IMR-90 (cell line): ENCODE measurements around the gene KAT2B.

Experiments
- BHLHE40 ChIP-seq: fragments of 150-350 bp; IDR thresholded peaks from 2 replicates; pipeline ENCODE4 v1.6.1; 2016; ENCODE audit warnings: mild to moderate bottlenecking, low read depth, low read length
- CEBPB ChIP-seq: IDR thresholded peaks from 2 replicates; pipeline ENCODE4 v1.6.1; 2012; ENCODE audit warnings: low read depth, low read length, improper control_type of control experiment
- CHD1 ChIP-seq: IDR thresholded peaks from 2 replicates; pipeline ENCODE4 v1.6.1; 2012; ENCODE audit warnings: low read depth, low read length, improper control_type of control experiment
- FOS ChIP-seq: fragments of 150-350 bp; IDR thresholded peaks from 2 replicates; pipeline ENCODE4 v1.6.1; 2016; ENCODE audit warnings: low read depth, low read length
- MAFK ChIP-seq: IDR thresholded peaks from 2 replicates; pipeline ENCODE4 v1.6.1; 2012; ENCODE audit warnings: low read depth, low read length, improper control_type of control experiment
- MXI1 ChIP-seq: IDR thresholded peaks from 2 replicates; pipeline ENCODE4 v1.6.1; 2012; ENCODE audit warnings: low read depth, mild to moderate bottlenecking, low read length, moderate library complexity, borderline replicate concordance
- POLR2A ChIP-seq: IDR thresholded peaks from 2 replicates; pipeline ENCODE4 v1.6.1; 2012; ENCODE audit warnings: mild to moderate bottlenecking, low read depth, low read length
- RAD21 ChIP-seq: IDR thresholded peaks from 2 replicates; pipeline ENCODE4 v1.6.1; 2012; ENCODE audit warnings: low read length, improper control_type of control experiment
- RCOR1 ChIP-seq: IDR thresholded peaks from 2 replicates; pipeline ENCODE4 v1.6.1; 2012; ENCODE audit warnings: mild to moderate bottlenecking, low read length, improper control_type of control experiment; ENCODE audit not compliant: insufficient replicate concordance
- RFX5 ChIP-seq: IDR thresholded peaks from 2 replicates; pipeline ENCODE4 v1.8.0; 2012; ENCODE audit warnings: low read depth, mild to moderate bottlenecking, low read length, moderate library complexity
- SMC3 ChIP-seq: fragments of 150-350 bp; IDR thresholded peaks from 2 replicates; pipeline ENCODE4 v1.6.1; 2016; ENCODE audit warnings: low read depth, mild to moderate bottlenecking, antibody characterized with exemption, low read length, moderate library complexity
- TF ChIP-seq, protein P1 (sequence below): conservative IDR thresholded peaks from 2 replicates; pipeline ENCODE4 v1.5.1; 2012; ENCODE audit warnings: mild to moderate bottlenecking, low read depth, low read length, improper control_type of control experiment
- TF ChIP-seq, protein P2 (sequence below): fragments of 150-350 bp; IDR thresholded peaks from 2 replicates; pipeline ENCODE4 v1.6.1; 2017; ENCODE audit warnings: mild to moderate bottlenecking, antibody characterized with exemption, low read length, low read depth
- TF ChIP-seq, protein P3 (sequence below): fragments of 150-350 bp; IDR thresholded peaks from 2 replicates; pipeline ENCODE4 v1.6.1; 2016; ENCODE audit warnings: low read depth, mild to moderate bottlenecking, low read length, moderate library complexity, borderline replicate concordance

DNA sequence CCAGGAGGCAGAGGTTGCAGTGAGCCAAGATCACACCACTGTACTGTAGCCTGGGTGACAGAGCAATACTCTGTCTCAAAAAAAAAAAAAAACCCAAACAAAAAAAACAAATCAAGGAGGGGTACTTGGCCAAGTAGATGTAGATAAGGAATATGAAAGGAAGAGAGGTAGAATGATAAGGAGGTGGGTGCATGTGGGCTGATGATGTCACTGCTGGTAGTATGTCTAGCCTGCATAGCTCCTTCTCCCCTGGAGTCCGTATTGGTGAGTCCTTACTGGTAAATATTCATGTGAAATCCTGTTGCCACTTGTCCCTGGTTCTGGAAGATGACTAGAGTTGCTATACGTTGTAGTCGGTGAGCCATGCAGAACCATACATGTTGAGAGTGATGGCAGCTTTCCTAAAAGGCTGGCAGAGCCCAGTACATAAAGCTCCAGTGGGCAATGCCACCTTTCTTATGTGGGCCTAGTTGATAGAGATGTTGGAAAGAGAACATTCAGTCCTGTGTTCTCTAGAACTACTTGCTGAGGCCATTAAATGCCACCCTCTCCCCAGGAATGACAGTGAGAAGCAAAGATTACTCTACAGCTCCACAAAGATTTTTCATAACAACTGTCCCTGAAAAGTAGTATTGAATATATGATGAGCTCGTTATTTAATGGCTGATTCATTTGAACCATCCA lies 11.0 kb downstream of the KAT2B start:
- TF ChIP-seq POLR2A: no peak
- TF ChIP-seq, protein P1, sequence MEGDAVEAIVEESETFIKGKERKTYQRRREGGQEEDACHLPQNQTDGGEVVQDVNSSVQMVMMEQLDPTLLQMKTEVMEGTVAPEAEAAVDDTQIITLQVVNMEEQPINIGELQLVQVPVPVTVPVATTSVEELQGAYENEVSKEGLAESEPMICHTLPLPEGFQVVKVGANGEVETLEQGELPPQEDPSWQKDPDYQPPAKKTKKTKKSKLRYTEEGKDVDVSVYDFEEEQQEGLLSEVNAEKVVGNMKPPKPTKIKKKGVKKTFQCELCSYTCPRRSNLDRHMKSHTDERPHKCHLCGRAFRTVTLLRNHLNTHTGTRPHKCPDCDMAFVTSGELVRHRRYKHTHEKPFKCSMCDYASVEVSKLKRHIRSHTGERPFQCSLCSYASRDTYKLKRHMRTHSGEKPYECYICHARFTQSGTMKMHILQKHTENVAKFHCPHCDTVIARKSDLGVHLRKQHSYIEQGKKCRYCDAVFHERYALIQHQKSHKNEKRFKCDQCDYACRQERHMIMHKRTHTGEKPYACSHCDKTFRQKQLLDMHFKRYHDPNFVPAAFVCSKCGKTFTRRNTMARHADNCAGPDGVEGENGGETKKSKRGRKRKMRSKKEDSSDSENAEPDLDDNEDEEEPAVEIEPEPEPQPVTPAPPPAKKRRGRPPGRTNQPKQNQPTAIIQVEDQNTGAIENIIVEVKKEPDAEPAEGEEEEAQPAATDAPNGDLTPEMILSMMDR: no peak
- TF ChIP-seq, protein P2, sequence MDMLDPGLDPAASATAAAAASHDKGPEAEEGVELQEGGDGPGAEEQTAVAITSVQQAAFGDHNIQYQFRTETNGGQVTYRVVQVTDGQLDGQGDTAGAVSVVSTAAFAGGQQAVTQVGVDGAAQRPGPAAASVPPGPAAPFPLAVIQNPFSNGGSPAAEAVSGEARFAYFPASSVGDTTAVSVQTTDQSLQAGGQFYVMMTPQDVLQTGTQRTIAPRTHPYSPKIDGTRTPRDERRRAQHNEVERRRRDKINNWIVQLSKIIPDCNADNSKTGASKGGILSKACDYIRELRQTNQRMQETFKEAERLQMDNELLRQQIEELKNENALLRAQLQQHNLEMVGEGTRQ: no peak
- TF ChIP-seq MXI1: no peak
- TF ChIP-seq CEBPB: no peak
- no peak for TF ChIP-seq SMC3
- TF ChIP-seq, protein P3, sequence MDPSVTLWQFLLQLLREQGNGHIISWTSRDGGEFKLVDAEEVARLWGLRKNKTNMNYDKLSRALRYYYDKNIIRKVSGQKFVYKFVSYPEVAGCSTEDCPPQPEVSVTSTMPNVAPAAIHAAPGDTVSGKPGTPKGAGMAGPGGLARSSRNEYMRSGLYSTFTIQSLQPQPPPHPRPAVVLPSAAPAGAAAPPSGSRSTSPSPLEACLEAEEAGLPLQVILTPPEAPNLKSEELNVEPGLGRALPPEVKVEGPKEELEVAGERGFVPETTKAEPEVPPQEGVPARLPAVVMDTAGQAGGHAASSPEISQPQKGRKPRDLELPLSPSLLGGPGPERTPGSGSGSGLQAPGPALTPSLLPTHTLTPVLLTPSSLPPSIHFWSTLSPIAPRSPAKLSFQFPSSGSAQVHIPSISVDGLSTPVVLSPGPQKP: no peak
- TF ChIP-seq RFX5: no peak
- TF ChIP-seq CHD1: no peak
- no peak for TF ChIP-seq BHLHE40
- TF ChIP-seq MAFK: no peak
- no peak for TF ChIP-seq FOS
- no peak for TF ChIP-seq RAD21
- no peak for TF ChIP-seq RCOR1
